Keratinocyte (primary cell): Measurements from ENCODE around the gene ARHGAP20. TPM values are rescaled to one million over a fixed set of nuclear protein-coding genes. Genes with fewer than 3 reads are reported as not detected.

Source experiments
- DNase-seq: peaks from one replicate; pipeline ENCODE4 v3.0.0-alpha.2; 2011; ENCODE audit warnings: low read depth, missing footprints, low spot score
- FAIRE-seq: peaks from 2 replicates; lab custom pipeline; 2011; peaks lifted over from hg19 to GRCh38; lab: Jason Lieb, UNC
- H2AFZ ChIP-seq: 2 replicates; pipeline ENCODE4 v1.6.0; 2012; ENCODE audit warnings: low read length, control low read depth, inconsistent platforms; ENCODE audit not compliant: control insufficient read depth
- H3K27ac ChIP-seq: 2 replicates; pipeline ENCODE4 v1.5.1; 2011; ENCODE audit warnings: low read length; ENCODE audit not compliant: control insufficient read depth, insufficient read depth
- H3K27me3 ChIP-seq: 3 replicates; pipeline ENCODE4 v1.6.0; 2011; ENCODE audit warnings: low read length; ENCODE audit not compliant: control insufficient read depth, insufficient read depth; ENCODE audit errors: extremely low read depth
- H3K36me3 ChIP-seq, 2 experiments: 2 replicates in 1 of 2; 3 replicates in 1 of 2; pipeline ENCODE4 v1.5.1; 2011; ENCODE audit warnings: low read length in 2 of 2, mild to moderate bottlenecking in 1 of 2; ENCODE audit not compliant: control insufficient read depth in 2 of 2, insufficient read depth in 2 of 2; ENCODE audit errors: extremely low read depth in 1 of 2
- H3K4me1 ChIP-seq: 3 replicates; pipeline ENCODE4 v1.5.1; 2011; ENCODE audit warnings: low read length; ENCODE audit not compliant: control insufficient read depth, insufficient read depth; ENCODE audit errors: extremely low read depth
- H3K4me2 ChIP-seq: 3 replicates; pipeline ENCODE4 v1.6.0; 2011; ENCODE audit warnings: low read depth, low read length; ENCODE audit not compliant: control insufficient read depth, insufficient read depth; ENCODE audit errors: extremely low read depth
- H3K4me3 ChIP-seq, 3 experiments: fragments of 200-600 bp in 1 of 3; sonication (generic) in 1 of 3; 2 replicates in 2 of 3; 3 replicates in 1 of 3; pipeline ENCODE4 v1.5.1; 2011 to 2016; ENCODE audit warnings: low read length in 3 of 3, mild to moderate bottlenecking in 3 of 3, control low read depth in 2 of 3, inconsistent platforms in 1 of 3, low read depth in 1 of 3, mixed read lengths in 1 of 3, mixed run types in 1 of 3, moderate library complexity in 1 of 3; ENCODE audit not compliant: control insufficient read depth in 2 of 3, insufficient read depth in 2 of 3; ENCODE audit errors: extremely low read depth in 1 of 3
- H3K79me2 ChIP-seq: 2 replicates; pipeline ENCODE4 v1.6.0; 2012; ENCODE audit warnings: low read length; ENCODE audit not compliant: control insufficient read depth, insufficient read depth
- H3K9ac ChIP-seq: 3 replicates; pipeline ENCODE4 v1.6.0; 2011; ENCODE audit warnings: low read length; ENCODE audit not compliant: control insufficient read depth, insufficient read depth; ENCODE audit errors: extremely low read depth
- H3K9me1 ChIP-seq: 3 replicates; pipeline ENCODE4 v1.6.0; 2011; ENCODE audit warnings: low read length; ENCODE audit not compliant: control insufficient read depth, insufficient read depth; ENCODE audit errors: extremely low read depth
- H3K9me3 ChIP-seq: 2 replicates; pipeline ENCODE4 v1.5.1; 2012; ENCODE audit warnings: low read depth, low read length; ENCODE audit not compliant: control insufficient read depth
- H4K20me1 ChIP-seq: 3 replicates; pipeline ENCODE4 v1.6.0; 2011; ENCODE audit warnings: low read length; ENCODE audit not compliant: control insufficient read depth, insufficient read depth; ENCODE audit errors: extremely low read depth
- EZH2 ChIP-seq: IDR thresholded peaks from one replicate; pipeline ENCODE4 v1.6.1; 2012; ENCODE audit warnings: inconsistent platforms, mild to moderate bottlenecking, low read length, moderate library complexity
- dilution Hi-C: fragments of 300-500 bp; cut with MboI; formaldehyde crosslinking; loops from one replicate; pipeline ENCODE4 v1.7.0; 2020; ENCODE audit warnings: low sequenced_read_pairs; ENCODE audit not compliant: extremely low pct_ligation_motif_present
- polyA plus RNA-seq, 5 experiments: library from polyadenylated mRNA; depleted of rRNA in 3 of 5; stranded (reverse) in 3 of 5; stranded (forward) in 1 of 5; unstranded in 1 of 5; fragments of >200 nt; gene quantifications; 1 replicate in 1 of 5; 2 replicates in 3 of 5; 3 replicates in 1 of 5; pipeline versions ENCODE4 v1.2.1 to v1.2.3, GENCODE V29; 2011 to 2012; ENCODE audit warnings: missing spikeins in 2 of 5, low read depth in 1 of 5, low replicate concordance in 1 of 5
- TF ChIP-seq, protein P1 (sequence below), 3 experiments: IDR thresholded peaks in 1 of 3; conservative IDR thresholded peaks in 1 of 3; optimal IDR thresholded peaks in 1 of 3; 2 replicates in 2 of 3; 3 replicates in 1 of 3; pipeline versions ENCODE3 to v1.5.1; 2011; ENCODE audit warnings: low read length in 3 of 3, mild to moderate bottlenecking in 3 of 3, moderate library complexity in 2 of 3, control low read depth in 1 of 3, inconsistent platforms in 1 of 3; ENCODE audit not compliant: insufficient read depth in 2 of 3; ENCODE audit errors: extremely low read depth in 1 of 3

The ARHGAP20 gene
- polyA plus RNA-seq, 1 donor (not counting 4 experiments of a cell fraction or from before 2014, with no cell fraction given) = not detected

DNA sequence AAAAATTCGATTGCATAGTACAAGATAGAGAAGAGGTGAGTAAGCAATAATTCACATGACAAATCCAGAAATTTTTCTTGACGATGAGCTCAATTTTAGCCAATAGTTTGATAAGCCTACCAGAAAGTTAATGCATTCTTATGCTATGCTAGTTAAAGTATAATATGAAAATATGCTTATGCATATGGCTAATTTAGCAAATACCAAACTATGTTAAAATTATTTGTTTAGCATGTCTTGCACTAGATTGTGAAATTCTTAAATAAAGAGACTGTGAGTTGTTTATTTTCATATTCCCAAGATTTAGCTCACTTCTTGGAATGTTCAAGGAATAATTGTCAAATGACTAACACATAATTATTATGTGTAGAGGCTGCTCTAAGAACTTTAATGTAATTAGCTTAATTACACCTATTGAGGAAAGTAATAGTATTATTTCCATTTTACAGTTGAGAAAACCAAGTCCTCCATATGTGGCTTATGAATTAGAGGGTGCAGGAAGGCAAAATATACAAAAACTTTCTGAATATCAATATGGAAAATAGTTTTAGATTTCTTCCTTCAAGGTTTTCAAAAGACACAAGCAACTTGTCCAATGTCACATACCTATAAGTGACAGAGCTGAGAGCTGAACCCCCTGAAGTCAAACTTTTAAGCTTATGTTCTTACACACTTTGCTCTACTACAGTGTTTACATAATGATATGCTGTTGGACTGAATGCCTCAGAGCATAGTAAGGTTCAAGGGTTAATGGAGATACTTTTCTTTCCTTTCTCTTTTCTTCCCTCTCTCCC lies 45.9 kb upstream of the ARHGAP20 start:
- Histone ChIP-seq H3K27me3 (no peaks in the 10 kb centered on the region), H3K4me2 (no peak overlapping the region), H3K4me3 (no peak overlapping the region), H3K9me3 (no peaks in the 10 kb centered on the region), H3K9me1 (no peaks in the 10 kb centered on the region), H4K20me1 (no peaks in the 10 kb centered on the region), H3K4me1 (no peaks in the 10 kb centered on the region), H2AFZ (no peak overlapping the region), H3K27ac (no peak overlapping the region), H3K9ac (no peak overlapping the region), H3K79me2 (no peaks in the 10 kb centered on the region), H3K36me3 (no peaks in the 10 kb centered on the region)
- dilution Hi-C loops = no loop called here
- no peak for FAIRE-seq
- TF ChIP-seq, protein P1, sequence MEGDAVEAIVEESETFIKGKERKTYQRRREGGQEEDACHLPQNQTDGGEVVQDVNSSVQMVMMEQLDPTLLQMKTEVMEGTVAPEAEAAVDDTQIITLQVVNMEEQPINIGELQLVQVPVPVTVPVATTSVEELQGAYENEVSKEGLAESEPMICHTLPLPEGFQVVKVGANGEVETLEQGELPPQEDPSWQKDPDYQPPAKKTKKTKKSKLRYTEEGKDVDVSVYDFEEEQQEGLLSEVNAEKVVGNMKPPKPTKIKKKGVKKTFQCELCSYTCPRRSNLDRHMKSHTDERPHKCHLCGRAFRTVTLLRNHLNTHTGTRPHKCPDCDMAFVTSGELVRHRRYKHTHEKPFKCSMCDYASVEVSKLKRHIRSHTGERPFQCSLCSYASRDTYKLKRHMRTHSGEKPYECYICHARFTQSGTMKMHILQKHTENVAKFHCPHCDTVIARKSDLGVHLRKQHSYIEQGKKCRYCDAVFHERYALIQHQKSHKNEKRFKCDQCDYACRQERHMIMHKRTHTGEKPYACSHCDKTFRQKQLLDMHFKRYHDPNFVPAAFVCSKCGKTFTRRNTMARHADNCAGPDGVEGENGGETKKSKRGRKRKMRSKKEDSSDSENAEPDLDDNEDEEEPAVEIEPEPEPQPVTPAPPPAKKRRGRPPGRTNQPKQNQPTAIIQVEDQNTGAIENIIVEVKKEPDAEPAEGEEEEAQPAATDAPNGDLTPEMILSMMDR (optimal IDR thresholded peaks at IDR 0.05 in 1 of 3, IDR thresholded peaks at IDR 0.05 in 1 of 3, conservative IDR thresholded peaks at IDR 0.05 in 1 of 3; ENCODE audit: extremely low read depth in 1 of 3, insufficient read depth in 2 of 3, low read length in 3 of 3) = no peak
- no peak for TF ChIP-seq EZH2
- DNase-seq = no peak

DNA sequence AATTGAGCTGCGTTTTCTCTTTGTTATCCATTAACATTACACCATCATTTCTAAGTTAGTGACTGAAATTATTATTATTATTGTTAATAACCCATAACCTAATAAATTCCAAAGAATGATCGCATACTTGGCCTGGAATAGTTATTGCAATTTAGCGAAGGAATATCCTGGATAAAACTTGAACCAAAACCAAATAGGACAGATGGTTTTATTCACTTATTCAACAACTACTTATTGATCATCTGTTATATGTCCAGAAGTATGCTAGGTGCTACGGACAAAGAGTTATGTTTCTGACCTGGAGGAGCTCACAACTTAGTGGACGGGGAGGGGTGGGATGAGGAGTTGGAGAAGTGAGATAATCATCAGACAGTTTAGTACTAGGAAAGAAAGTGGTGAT lies 44.8 kb upstream of the ARHGAP20 start:
- TF ChIP-seq, protein P1 (optimal IDR thresholded peaks at IDR 0.05 in 1 of 3, IDR thresholded peaks at IDR 0.05 in 1 of 3, conservative IDR thresholded peaks at IDR 0.05 in 1 of 3; ENCODE audit: extremely low read depth in 1 of 3, insufficient read depth in 2 of 3, low read length in 3 of 3) = no peak
- no peak for TF ChIP-seq EZH2
- Histone ChIP-seq H4K20me1 (no peaks in the 10 kb centered on the region), H3K27ac (no peak overlapping the region), H3K4me2 (no peak overlapping the region), H3K9ac (no peak overlapping the region), H3K36me3 (no peaks in the 10 kb centered on the region), H3K4me1 (no peaks in the 10 kb centered on the region), H3K79me2 (no peaks in the 10 kb centered on the region), H3K9me1 (no peaks in the 10 kb centered on the region), H3K27me3 (no peaks in the 10 kb centered on the region), H3K9me3 (no peaks in the 10 kb centered on the region), H3K4me3 (no peak overlapping the region), H2AFZ (no peak overlapping the region)
- dilution Hi-C loops = no loop called here
- no peak for DNase-seq
- FAIRE-seq = no peak
